Gastrocnemius medialis (tissue), 4 donors: ENCODE results near the gene CT45A2. TPM values are rescaled to one million over a fixed set of nuclear protein-coding genes. Genes with fewer than 3 reads are reported as not detected.
"Not testable (repeated sequence)": the region's sequence is repeated elsewhere in the genome, so short reads cannot be mapped to it uniquely, and the experiment has no call there.

ENCODE experiments used
- ATAC-seq, 2 donors: fragments of 150-250 bp; one replicate each; pipeline ENCODE4 v1.9.1; 2016
- DNase-seq, 2 donors: peaks; one replicate each; pipeline ENCODE4 v3.0.0-alpha.2; 2019
- H3K27ac ChIP-seq, 4 donors: fragments of 200-600 bp; sonication (generic); 1 replicate in 1 of 4; 2 replicates in 3 of 4; pipeline ENCODE4 v1.5.1; 2016 to 2018; ENCODE audit warnings: mild to moderate bottlenecking in 2 of 4, moderate library complexity in 1 of 4
- H3K27me3 ChIP-seq, 3 donors: fragments of 200-600 bp; sonication (generic) in 2 of 3; 1 replicate in 1 of 3; 2 replicates in 2 of 3; pipeline versions ENCODE4 v1.5.1 to v1.6.0; 2016 to 2019; ENCODE audit warnings: mild to moderate bottlenecking in 1 of 3, moderate library complexity in 1 of 3
- H3K36me3 ChIP-seq, 2 donors: fragments of 200-600 bp; sonication (generic) in 1 of 2; one replicate each; pipeline ENCODE4 v1.5.1; 2017 to 2018
- H3K4me1 ChIP-seq, 2 donors: fragments of 200-600 bp; sonication (generic) in 1 of 2; one replicate each; pipeline ENCODE4 v1.5.1; 2016 to 2017; ENCODE audit warnings: mild to moderate bottlenecking in 2 of 2
- H3K4me3 ChIP-seq, 4 donors: fragments of 200-600 bp; sonication (generic) in 3 of 4; 1 replicate in 1 of 4; 2 replicates in 3 of 4; pipeline ENCODE4 v1.5.1; 2016 to 2019; ENCODE audit warnings: mild to moderate bottlenecking in 2 of 4
- H3K9me3 ChIP-seq, 3 donors: fragments of 200-600 bp; sonication (generic) in 2 of 3; 1 replicate in 1 of 3; 2 replicates in 2 of 3; pipeline ENCODE4 v1.5.1; 2016 to 2019
- in situ Hi-C, 4 donors: fragments of 200-750 bp; cut with MboI; loops; one replicate each; pipeline versions ENCODE4 v1.15.0 to v1.8.0; 2017; ENCODE audit warnings: low sequenced_read_pairs in 4 of 4
- intact Hi-C: fragments of 100-400 bp; cut with DNase I; formaldehyde crosslinking; loops from one replicate; pipeline ENCODE4 v1.15.1; 2023; ENCODE audit warnings: low total_unique reads
- total RNA-seq, 4 donors: library from RNA; depleted of rRNA; stranded (reverse); fragments of >200 nt; gene quantifications; one replicate each; pipeline versions ENCODE4 v1.1.0 to v1.2.3, GENCODE V29; 2016

The CT45A2 gene
- not detected for total RNA-seq

- H3K27me3 ChIP-seq, intact Hi-C loops, H3K9me3 ChIP-seq: not testable (repeated sequence)
Observed at GRCh38 chrX:135819912-135820311, at the start of gene CT45A2. CT45A2 (minus strand) TSS chrX:135820012; CDS start chrX:135816265, 3,747 bp downstream.

GRCh38 chrX:135854438-135854837 lies 34.6 kb upstream of the CT45A2 start, which contains the start of gene CT45A8:
CT45A8 (minus strand) TSS chrX:135854538; CDS start chrX:135850783, 3,755 bp downstream.
- in situ Hi-C loops, DNase-seq, H3K4me3 ChIP-seq, H3K4me1 ChIP-seq, ATAC-seq, H3K27me3 ChIP-seq, H3K9me3 ChIP-seq, H3K36me3 ChIP-seq, intact Hi-C loops, H3K27ac ChIP-seq: not testable (repeated sequence)

More at GRCh38 chrX:135819912-135820311, at the start of gene CT45A2:
- DNase-seq, H3K4me1 ChIP-seq, H3K27ac ChIP-seq, in situ Hi-C loops, H3K4me3 ChIP-seq, ATAC-seq, H3K36me3 ChIP-seq: not testable (repeated sequence)

DNA sequence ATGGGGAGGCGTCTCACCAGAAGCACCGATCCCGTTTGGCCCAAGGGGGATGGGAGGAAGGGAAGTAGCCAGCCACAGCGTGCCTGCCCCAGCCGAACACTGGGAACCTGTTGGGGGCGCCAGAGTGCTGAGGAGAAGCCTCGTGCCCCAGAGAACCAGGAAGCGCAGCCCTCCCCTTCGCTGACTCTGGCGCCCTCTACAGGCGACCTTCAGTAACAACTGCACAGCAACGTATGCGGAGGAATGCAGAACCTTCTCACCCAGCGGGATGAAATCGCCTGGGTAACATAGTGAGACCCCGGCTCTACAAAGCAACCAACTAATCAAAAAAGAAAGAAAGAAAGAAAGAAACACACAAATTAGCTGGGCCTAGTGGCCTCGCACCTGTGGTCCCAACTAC lies 17.4 kb upstream of the CT45A2 start, which contains the start of gene CT45A7:
Gene CT45A7, minus strand, starts transcription at position 101 of the 400 bp plus-strand sequence. CDS start 3,747 bp downstream, outside the sequence.
- H3K27ac ChIP-seq, H3K4me1 ChIP-seq, ATAC-seq, H3K9me3 ChIP-seq, in situ Hi-C loops, intact Hi-C loops, DNase-seq, H3K4me3 ChIP-seq, H3K27me3 ChIP-seq, H3K36me3 ChIP-seq: not testable (repeated sequence)

GRCh38 chrX:135802687-135803086 lies 17.1 kb downstream of the CT45A2 start, which contains the start of gene CT45A6:
CT45A6 (minus strand) TSS chrX:135802787; CDS start chrX:135798993, 3,794 bp downstream.
- DNase-seq, in situ Hi-C loops, ATAC-seq, H3K9me3 ChIP-seq, H3K4me3 ChIP-seq, H3K27ac ChIP-seq, H3K4me1 ChIP-seq, intact Hi-C loops, H3K27me3 ChIP-seq, H3K36me3 ChIP-seq: not testable (repeated sequence)

DNA sequence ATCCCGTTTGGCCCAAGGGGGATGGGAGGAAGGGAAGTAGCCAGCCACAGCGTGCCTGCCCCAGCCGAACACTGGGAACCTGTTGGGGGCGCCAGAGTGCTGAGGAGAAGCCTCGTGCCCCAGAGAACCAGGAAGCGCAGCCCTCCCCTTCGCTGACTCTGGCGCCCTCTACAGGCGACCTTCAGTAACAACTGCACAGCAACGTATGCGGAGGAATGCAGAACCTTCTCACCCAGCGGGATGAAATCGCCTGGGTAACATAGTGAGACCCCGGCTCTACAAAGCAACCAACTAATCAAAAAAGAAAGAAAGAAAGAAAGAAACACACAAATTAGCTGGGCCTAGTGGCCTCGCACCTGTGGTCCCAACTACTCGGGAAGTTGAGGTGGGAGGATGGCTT lies 34.4 kb downstream of the CT45A2 start, which contains the start of gene CT45A5:
Gene CT45A5, minus strand, starts transcription at position 101 of the 400 bp plus-strand sequence. CDS start 3,774 bp downstream, outside the sequence.
- DNase-seq, H3K27ac ChIP-seq, in situ Hi-C loops, H3K27me3 ChIP-seq, intact Hi-C loops, H3K9me3 ChIP-seq, H3K4me1 ChIP-seq, H3K4me3 ChIP-seq, H3K36me3 ChIP-seq, ATAC-seq: not testable (repeated sequence)

DNA sequence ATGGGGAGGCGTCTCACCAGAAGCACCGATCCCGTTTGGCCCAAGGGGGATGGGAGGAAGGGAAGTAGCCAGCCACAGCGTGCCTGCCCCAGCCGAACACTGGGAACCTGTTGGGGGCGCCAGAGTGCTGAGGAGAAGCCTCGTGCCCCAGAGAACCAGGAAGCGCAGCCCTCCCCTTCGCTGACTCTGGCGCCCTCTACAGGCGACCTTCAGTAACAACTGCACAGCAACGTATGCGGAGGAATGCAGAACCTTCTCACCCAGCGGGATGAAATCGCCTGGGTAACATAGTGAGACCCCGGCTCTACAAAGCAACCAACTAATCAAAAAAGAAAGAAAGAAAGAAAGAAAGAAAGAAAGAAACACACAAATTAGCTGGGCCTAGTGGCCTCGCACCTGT lies 51.7 kb downstream of the CT45A2 start, which contains the start of gene CT45A3:
Gene CT45A3, minus strand, starts transcription at position 101 of the 400 bp plus-strand sequence. CDS start 3,747 bp downstream, outside the sequence.
- H3K36me3 ChIP-seq, in situ Hi-C loops, H3K4me1 ChIP-seq, ATAC-seq, DNase-seq, H3K9me3 ChIP-seq, intact Hi-C loops, H3K4me3 ChIP-seq, H3K27me3 ChIP-seq, H3K27ac ChIP-seq: not testable (repeated sequence)

Other genes with a start within 250 kb of the CT45A2 start
- not detected for gene CT45A1, start 106.4 kb downstream of the CT45A2 start, total RNA-seq
- gene CT45A3, start 51.8 kb downstream of the CT45A2 start, total RNA-seq, result not detected
- gene CT45A5, start 34.5 kb downstream of the CT45A2 start, total RNA-seq, result not detected
- gene CT45A6, start 17.2 kb downstream of the CT45A2 start, total RNA-seq, result not detected
- gene CT45A7, start 17.3 kb upstream of the CT45A2 start, total RNA-seq, result not detected
- gene CT45A8, start 34.5 kb upstream of the CT45A2 start, total RNA-seq, result not detected
- gene CT45A9, start 51.8 kb upstream of the CT45A2 start, total RNA-seq, result not detected
- gene CT45A10, start 73.4 kb upstream of the CT45A2 start, total RNA-seq, result not detected
- gene SAGE1, start 73.7 kb upstream of the CT45A2 start, total RNA-seq, result not detected
- gene MMGT1, start 154.0 kb upstream of the CT45A2 start, total RNA-seq, result 10 to 100 TPM; 20.6 to 29.2 (median 23.5) TPM
- 10 to 100 TPM; 13.3 to 18.7 (median 15.2) TPM for gene SLC9A6, start 165.4 kb upstream of the CT45A2 start, total RNA-seq